ENCODE data around the gene KRTAP10-8.
"Not testable (repeated sequence)": the region's sequence is repeated elsewhere in the genome, so short reads cannot be mapped to it uniquely, and the experiment has no call there.

Gene KRTAP10-8

GRCh38 chr21:44598061-44598460 is 13.8 kb upstream of the KRTAP10-8 start:
- no peak for DNase-seq (ENCODE audit: extremely low read depth in 1 of 2, low read depth in 1 of 2)

- no peak for DNase-seq (ENCODE audit: extremely low read depth in 1 of 2, low read depth in 1 of 2)
These were observed 12.4 kb upstream of the KRTAP10-8 start for GRCh38 chr21:44599264-44600029.

- not testable (repeated sequence) for DNase-seq (ENCODE audit: extremely low read depth in 1 of 2, low read depth in 1 of 2)
These were observed 11.5 kb upstream of the KRTAP10-8 start, which contains the start of gene KRTAP10-7 for GRCh38 chr21:44600118-44600978. TSS of gene KRTAP10-7 (plus strand) at chr21:44600597. CDS start at chr21:44600622, 25 bp downstream.

GRCh38 chr21:44601091-44601490 is 10.8 kb upstream of the KRTAP10-8 start:
- DNase-seq (ENCODE audit: extremely low read depth in 1 of 2, low read depth in 1 of 2), result not testable (repeated sequence)

- no peak for DNase-seq (ENCODE audit: extremely low read depth in 1 of 2, low read depth in 1 of 2)
These were observed 10.1 kb upstream of the KRTAP10-8 start for GRCh38 chr21:44601596-44602462.

- DNase-seq (ENCODE audit: extremely low read depth in 1 of 2, low read depth in 1 of 2), result no peak
These were observed 9.4 kb upstream of the KRTAP10-8 start for GRCh38 chr21:44602463-44602850.

- DNase-seq (ENCODE audit: extremely low read depth in 1 of 2, low read depth in 1 of 2), result no peak
These were observed 8.6 kb upstream of the KRTAP10-8 start for GRCh38 chr21:44603109-44603875.

- DNase-seq (ENCODE audit: extremely low read depth in 1 of 2, low read depth in 1 of 2), result no peak
These were observed 8.0 kb upstream of the KRTAP10-8 start for GRCh38 chr21:44603911-44604310.

GRCh38 chr21:44606495-44606894 is 5.4 kb upstream of the KRTAP10-8 start:
- DNase-seq (ENCODE audit: extremely low read depth in 1 of 2, low read depth in 1 of 2), result no peak

- DNase-seq (ENCODE audit: extremely low read depth in 1 of 2, low read depth in 1 of 2), result no peak
These were observed 2.7 kb upstream of the KRTAP10-8 start for GRCh38 chr21:44609193-44609592.

GRCh38 chr21:44610157-44610843 is 1.6 kb upstream of the KRTAP10-8 start:
- DNase-seq (ENCODE audit: extremely low read depth in 1 of 2, low read depth in 1 of 2), result not testable (repeated sequence)

GRCh38 chr21:44611551-44611950 is 328 bp upstream of the KRTAP10-8 start:
- no peak for DNase-seq (ENCODE audit: extremely low read depth in 1 of 2, low read depth in 1 of 2)

- no peak for DNase-seq (ENCODE audit: extremely low read depth in 1 of 2, low read depth in 1 of 2)
These were observed 870 bp downstream of the KRTAP10-8 start for GRCh38 chr21:44612669-44613229.

GRCh38 chr21:44613386-44614155 is 1.7 kb downstream of the KRTAP10-8 start:
- no peak for DNase-seq (ENCODE audit: extremely low read depth in 1 of 2, low read depth in 1 of 2)

GRCh38 chr21:44614161-44614631 is 2.3 kb downstream of the KRTAP10-8 start:
- DNase-seq (ENCODE audit: extremely low read depth in 1 of 2, low read depth in 1 of 2), result no peak

GRCh38 chr21:44614961-44615391 is 3.1 kb downstream of the KRTAP10-8 start:
- no peak for DNase-seq (ENCODE audit: extremely low read depth in 1 of 2, low read depth in 1 of 2)

GRCh38 chr21:44615466-44615865 is 3.6 kb downstream of the KRTAP10-8 start:
- no peak for DNase-seq (ENCODE audit: extremely low read depth in 1 of 2, low read depth in 1 of 2)

GRCh38 chr21:44615911-44616590 is 4.2 kb downstream of the KRTAP10-8 start:
- DNase-seq (ENCODE audit: extremely low read depth in 1 of 2, low read depth in 1 of 2), result no peak
